KOPT-K1 (cell line): Measurements from ENCODE around the gene PRKCA.

ENCODE experiments used
- H3K27ac ChIP-seq: fragments of 200-600 bp; sonication (generic); 2 replicates; pipeline ENCODE4 v1.5.1; 2016; ENCODE audit warnings: antibody characterized with exemption, mild to moderate bottlenecking, low read depth, low read length; ENCODE audit not compliant: poor library complexity, severe bottlenecking
- H3K36me3 ChIP-seq: fragments of 200-600 bp; sonication (generic); 2 replicates; pipeline ENCODE4 v1.5.1; 2017; ENCODE audit warnings: antibody characterized with exemption, mild to moderate bottlenecking, low read length, moderate library complexity; ENCODE audit not compliant: insufficient read depth
- H3K9me3 ChIP-seq: fragments of 200-600 bp; sonication (generic); 2 replicates; pipeline ENCODE4 v1.5.1; 2017; ENCODE audit warnings: antibody characterized with exemption, low read length, mild to moderate bottlenecking; ENCODE audit not compliant: insufficient read depth, poor library complexity, severe bottlenecking

Gene PRKCA

DNA sequence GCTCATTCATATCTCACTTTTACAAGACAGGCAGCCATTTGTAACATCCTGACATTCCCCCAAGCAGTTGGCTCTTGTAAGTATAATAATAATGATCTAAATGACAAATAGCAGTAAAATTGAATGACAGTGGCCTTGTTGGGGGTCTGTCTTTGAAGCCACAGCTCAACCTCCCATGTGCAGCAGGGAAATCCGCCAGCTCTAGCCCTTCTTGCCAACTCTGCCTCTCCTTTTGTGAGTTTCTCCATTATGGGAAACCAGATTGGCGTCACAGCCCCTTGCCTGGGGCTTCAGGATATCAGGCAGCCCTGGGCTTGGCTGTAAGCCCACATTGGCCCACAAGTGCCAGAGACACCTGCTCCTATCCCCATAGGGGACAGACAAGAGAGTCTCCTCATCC, 462.1 kb downstream of the PRKCA start:
- no peak overlapping the region for H3K27ac ChIP-seq
- H3K9me3 ChIP-seq = no peaks in the 10 kb centered on the region
- H3K36me3 ChIP-seq = peaks cover 41% of the 10 kb centered on the region

DNA sequence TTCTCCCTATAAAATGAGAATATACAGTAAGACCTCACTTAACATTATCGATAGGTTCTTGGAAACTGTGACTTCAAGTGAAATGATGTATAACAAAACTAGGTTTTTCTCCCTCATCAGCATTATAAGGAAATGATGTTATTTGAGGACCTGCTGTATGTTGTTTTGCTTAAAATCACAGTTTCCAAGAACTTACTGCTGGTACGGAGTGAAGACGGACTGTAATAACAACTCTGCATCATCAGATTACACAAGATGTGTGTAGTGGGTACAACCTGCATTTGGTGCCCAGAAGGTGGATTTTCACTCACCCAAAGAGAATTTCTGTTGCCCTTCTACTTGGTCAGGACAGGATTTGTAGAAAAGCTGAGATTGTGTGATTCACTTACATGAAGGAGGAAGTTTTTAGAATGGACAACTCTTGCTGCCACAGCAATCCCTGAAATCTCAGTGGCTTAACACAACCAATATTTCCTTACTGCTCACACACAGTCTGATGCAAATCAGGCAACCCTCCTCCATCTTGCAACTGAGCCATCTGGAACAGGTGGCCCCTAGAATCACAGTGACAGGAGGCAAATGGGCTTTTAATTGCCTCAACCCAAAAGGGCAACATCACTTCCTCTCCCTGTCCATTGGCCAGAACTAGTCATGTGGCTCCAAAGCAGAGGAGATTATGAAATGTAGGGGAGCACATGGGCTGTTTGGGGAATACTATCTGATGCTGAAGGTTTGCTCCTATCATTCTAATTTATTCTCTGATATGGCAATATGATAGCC, 464.9 kb downstream of the PRKCA start:
- Histone ChIP-seq H3K9me3 (no peaks in the 10 kb centered on the region), H3K36me3 (peaks cover 45% of the 10 kb centered on the region; the same call in 1 of the 2 replicates), H3K27ac (no peak overlapping the region)

GRCh38 chr17:66769911-66770310, 467.5 kb downstream of the PRKCA start:
- H3K27ac ChIP-seq = no peak overlapping the region
- H3K36me3 ChIP-seq = peaks cover 49% of the 10 kb centered on the region
- no peaks in the 10 kb centered on the region for H3K9me3 ChIP-seq

- no peak overlapping the region for H3K27ac ChIP-seq
- peaks cover 58% of the 10 kb centered on the region for H3K36me3 ChIP-seq
- H3K9me3 ChIP-seq = no peaks in the 10 kb centered on the region
These were observed 469.9 kb downstream of the PRKCA start for GRCh38 chr17:66772148-66772812.

GRCh38 chr17:66775271-66775670, 472.9 kb downstream of the PRKCA start:
- Histone ChIP-seq H3K36me3 (peaks cover 75% of the 10 kb centered on the region), H3K27ac (no peak overlapping the region), H3K9me3 (no peaks in the 10 kb centered on the region)

GRCh38 chr17:66775881-66776400, 473.5 kb downstream of the PRKCA start:
- Histone ChIP-seq H3K9me3 (no peaks in the 10 kb centered on the region), H3K36me3 (peaks cover 76% of the 10 kb centered on the region), H3K27ac (no peak overlapping the region)

DNA sequence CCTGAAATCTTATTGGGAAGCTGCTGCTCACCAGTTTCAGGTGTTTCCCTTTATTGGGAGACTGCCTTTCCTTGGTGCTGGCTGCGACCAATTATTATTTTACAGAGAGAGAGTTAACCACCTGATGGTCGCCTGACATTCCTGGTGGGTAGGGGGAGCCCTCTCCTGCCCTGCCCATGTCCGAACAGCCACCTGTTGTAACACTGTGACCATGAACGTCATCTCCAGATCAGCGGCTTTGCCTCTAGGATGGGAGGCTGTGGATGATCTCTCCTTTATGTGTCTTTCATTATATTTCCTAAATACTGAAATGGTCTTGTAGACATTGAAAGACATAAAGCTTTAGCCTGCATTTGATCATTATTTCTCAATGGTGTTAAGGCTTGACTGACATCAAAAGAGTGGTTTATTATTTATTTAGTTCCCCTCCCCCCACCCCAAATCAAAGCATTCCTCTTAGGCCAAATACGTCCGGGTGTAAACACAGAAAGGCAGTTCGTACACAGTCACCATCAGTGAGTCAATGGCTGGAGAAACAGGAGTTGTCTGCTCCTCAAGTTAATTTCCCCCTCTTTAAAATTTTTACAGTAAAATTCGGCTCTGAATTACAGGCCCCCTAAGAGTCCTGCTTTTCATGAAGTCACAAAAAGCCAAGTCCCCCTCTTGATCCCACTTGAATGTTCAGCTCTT, 474.7 kb downstream of the PRKCA start:
- H3K36me3 ChIP-seq = peaks cover 80% of the 10 kb centered on the region
- H3K9me3 ChIP-seq = no peaks in the 10 kb centered on the region
- H3K27ac ChIP-seq = no peak overlapping the region

DNA sequence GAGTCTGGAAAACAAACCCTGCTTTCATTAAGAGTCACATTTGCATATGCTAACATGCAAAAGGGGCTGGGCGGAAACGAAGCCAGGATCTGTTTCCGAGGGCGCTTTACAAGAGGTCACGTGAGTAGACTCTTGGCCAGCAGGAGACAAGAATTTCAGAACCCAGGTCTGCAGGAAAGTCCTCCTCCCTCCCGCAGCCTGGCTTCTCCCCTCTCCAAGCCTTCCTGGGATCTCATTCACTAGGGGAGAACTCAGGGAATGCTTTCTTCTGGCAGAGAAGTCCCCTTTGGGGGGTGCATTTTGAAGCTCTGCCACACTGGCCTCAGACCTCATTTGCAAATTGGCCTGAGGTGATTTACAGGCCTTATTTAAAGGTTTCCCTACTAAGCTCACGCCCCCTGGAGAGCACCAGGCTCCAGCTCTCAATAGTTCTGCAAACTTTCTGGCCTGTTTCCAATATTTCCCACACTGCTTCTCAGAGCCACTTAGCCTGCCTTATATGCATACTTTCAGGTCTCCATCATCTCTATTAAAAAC, 475.3 kb downstream of the PRKCA start:
- Histone ChIP-seq H3K36me3 (peaks cover 86% of the 10 kb centered on the region), H3K9me3 (no peaks in the 10 kb centered on the region), H3K27ac (no peak overlapping the region)

- no peak overlapping the region for H3K27ac ChIP-seq
- peaks cover 92% of the 10 kb centered on the region for H3K36me3 ChIP-seq
- H3K9me3 ChIP-seq = no peaks in the 10 kb centered on the region
These were observed 476.3 kb downstream of the PRKCA start for GRCh38 chr17:66778531-66779236.

DNA sequence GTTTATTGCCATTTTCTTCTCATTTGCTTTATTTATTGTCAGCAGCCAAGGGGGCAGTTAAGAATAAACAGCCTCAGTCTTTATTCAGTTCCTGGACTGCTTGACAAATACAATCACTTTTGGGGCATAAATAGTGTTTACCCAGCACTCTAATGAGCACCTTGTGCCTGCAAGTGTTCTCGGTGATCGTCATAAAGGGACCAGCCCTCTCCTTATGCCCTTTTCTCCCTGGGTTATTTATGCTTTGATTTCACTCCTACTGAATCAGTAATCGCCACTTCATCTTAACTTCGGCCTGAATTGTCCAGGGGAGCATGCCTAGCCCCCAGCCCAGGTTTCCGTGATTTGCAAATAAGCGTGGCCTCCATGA, 476.8 kb downstream of the PRKCA start:
- Histone ChIP-seq H3K9me3 (no peaks in the 10 kb centered on the region), H3K36me3 (peaks cover 89% of the 10 kb centered on the region), H3K27ac (no peak overlapping the region)

- Histone ChIP-seq H3K9me3 (no peaks in the 10 kb centered on the region), H3K36me3 (peaks cover 80% of the 10 kb centered on the region), H3K27ac (no peak overlapping the region)
These were observed 478.7 kb downstream of the PRKCA start for GRCh38 chr17:66781135-66781534.

DNA sequence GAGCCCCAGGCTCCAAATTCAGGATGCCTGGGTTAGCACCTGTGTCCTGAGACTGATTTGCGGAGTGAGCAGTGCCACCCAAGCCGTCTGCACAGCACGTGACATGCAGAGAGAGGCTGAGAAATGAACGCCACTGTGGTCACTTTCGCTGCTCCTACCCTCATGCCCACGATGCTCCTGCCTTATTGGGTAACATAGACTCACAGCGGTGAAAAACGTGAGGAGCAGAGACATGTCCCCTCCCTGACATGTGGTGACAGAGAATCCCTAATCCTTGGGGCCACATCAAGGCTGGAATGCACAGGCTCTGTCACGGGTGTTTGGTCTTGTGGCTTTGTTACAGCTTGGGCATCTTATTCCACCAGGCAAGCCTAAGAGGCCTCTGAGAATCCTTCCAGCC, 480.4 kb downstream of the PRKCA start:
- Histone ChIP-seq H3K9me3 (no peaks in the 10 kb centered on the region), H3K36me3 (peaks cover 80% of the 10 kb centered on the region), H3K27ac (no peak overlapping the region)

DNA sequence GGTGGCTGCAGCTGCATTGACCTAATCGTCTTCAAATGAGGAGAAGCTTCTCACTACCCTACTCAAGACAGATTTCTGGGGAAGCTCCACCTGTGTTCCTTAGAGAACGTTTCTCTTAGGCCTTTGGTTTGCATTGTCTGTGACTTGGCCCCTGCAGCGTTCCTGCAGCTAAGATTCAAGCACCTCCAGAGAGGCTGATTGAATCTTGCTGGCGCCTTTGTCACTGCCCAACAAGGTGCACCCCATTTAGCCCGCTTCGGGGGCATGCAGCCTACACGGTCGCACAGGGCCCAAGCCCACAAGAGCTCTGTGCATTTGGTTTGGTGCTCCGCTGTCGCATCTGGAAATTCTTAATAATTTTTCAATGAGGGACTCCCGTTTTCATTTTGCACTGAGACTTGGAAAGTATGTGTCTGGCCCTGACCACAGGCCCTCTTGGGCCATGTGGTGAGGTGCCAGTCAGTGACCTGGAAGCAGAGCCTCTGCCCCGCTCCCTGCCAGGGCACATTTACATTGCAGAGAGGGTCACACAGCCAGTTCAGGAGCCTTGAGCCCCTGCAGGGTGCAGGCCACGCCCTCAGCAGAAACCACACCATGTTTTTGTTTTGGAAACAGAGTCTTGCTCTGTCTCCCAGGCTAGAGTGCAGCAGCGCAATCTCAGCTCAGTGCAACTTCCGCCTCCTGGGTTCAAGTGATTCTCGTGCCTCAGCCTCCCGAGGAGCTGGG, 481.4 kb downstream of the PRKCA start:
- H3K27ac ChIP-seq = no peak overlapping the region
- peaks cover 81% of the 10 kb centered on the region for H3K36me3 ChIP-seq
- H3K9me3 ChIP-seq = no peaks in the 10 kb centered on the region
